Measurements from ENCODE around the gene AFTPH. TPM values are rescaled to one million over a fixed set of nuclear protein-coding genes. Genes with fewer than 3 reads are reported as not detected.
"Not testable (repeated sequence)": the region's sequence is repeated elsewhere in the genome, so short reads cannot be mapped to it uniquely, and the experiment has no call there.

The AFTPH gene
- total RNA-seq, 1 experiment from 2014 or later, result 24.3 TPM

DNA sequence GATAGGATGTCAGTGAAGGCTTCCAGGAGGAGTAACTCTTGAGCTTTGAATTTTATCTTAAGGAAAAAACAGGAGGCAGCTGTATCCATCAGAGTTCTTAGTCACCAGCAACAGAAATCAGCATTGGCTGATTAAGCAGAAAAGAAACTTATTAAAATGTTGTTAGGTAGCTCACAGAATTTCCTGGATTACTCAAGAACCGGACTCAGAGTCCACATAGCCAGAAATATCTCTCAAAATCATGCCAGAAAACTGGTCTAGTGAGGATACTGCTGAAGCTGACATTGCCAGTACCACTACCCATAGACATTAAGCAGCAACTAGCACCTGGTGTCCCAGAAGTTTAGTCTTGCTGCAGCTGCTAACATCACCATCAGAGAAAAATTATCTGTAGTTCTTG is 10.1 kb upstream of the AFTPH start:
- no peaks in the 10 kb centered on the region; the same call in 1 of the 2 replicates for H3K9me3 ChIP-seq (replicated peaks)
- DNase-seq, result no peak
- H3K27me3 ChIP-seq, result peaks cover 10% of the 10 kb centered on the region; the same call in 1 of the 2 replicates
- H3K4me1 ChIP-seq, result no peaks in the 10 kb centered on the region
- H3K4me3 ChIP-seq, result no peak overlapping the region
- H3K27ac ChIP-seq, result no peak overlapping the region
- no peaks in the 10 kb centered on the region for H3K36me3 ChIP-seq

DNA sequence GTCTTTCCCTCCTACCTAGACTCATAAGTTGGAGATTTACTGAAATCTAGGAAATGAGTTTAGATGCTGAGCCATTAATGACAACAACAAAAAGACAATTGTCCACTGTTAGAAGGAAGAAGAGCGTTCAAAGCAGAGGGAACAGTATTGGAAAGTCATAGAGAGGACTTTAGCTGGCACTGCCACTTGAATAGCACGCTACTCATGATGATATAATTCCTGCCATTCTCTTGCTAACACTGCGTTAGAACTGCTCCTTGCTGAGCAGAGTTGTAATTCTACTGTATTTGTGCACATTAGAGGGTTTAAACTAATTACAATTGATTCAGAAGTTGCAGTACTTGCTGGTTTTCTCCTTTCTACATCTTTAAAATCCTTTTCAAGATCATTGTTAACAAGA is 9.0 kb upstream of the AFTPH start:
- Histone ChIP-seq H3K4me1 (no peaks in the 10 kb centered on the region), H3K36me3 (no peaks in the 10 kb centered on the region), H3K27me3 (peaks cover 10% of the 10 kb centered on the region; the same call in 1 of the 2 replicates), H3K4me3 (no peak overlapping the region), H3K27ac (no peak overlapping the region), H3K9me3 (replicated peaks) (no peaks in the 10 kb centered on the region; the same call in 1 of the 2 replicates)
- no peak for DNase-seq

DNA sequence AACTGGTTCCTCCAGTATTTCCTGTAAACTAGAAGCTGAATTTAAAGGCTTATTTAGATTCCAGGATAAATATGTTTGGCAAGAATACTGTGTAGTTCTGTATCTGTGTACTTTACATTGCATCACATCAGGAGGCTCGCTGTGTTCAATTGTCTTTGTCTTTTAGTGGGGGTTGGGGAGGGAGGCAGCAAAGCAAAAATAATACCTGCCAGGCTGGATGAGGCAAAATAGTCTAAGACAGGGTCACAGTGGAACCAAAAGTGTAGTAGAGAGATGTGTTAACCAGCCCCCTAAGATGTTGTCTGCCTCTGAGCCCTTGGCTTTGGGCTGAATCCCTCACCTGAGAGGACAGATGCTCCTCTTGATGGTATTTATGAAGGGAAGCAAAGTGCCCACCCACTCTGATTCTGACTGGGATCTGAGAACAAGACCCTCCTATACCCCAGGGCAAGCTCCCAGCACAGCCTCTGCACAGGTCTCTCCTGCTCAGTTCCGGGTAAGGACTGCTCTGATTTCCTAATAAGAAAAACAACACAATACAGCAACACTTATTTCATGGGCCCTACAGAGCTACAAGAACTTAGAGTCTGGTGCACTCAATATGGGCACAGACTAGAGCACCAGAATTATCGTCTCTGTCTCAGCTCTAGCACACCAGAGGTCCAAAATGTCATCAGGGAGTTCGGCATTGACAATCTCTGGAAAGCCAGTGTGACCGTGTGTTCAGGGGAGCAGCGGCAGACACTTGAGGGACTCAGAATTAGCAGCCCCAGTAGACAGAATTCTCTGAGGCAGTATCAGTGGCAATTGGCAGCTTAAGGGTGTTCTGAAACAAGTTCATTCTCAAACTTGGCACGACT is 7.2 kb upstream of the AFTPH start:
- no peak for DNase-seq
- peaks cover 10% of the 10 kb centered on the region; the same call in 1 of the 2 replicates for H3K27me3 ChIP-seq
- H3K9me3 ChIP-seq (replicated peaks), result no peaks in the 10 kb centered on the region; the same call in 1 of the 2 replicates
- H3K36me3 ChIP-seq, result no peaks in the 10 kb centered on the region
- H3K4me3 ChIP-seq, result no peak overlapping the region
- no peak overlapping the region for H3K27ac ChIP-seq
- H3K4me1 ChIP-seq, result no peaks in the 10 kb centered on the region

DNA sequence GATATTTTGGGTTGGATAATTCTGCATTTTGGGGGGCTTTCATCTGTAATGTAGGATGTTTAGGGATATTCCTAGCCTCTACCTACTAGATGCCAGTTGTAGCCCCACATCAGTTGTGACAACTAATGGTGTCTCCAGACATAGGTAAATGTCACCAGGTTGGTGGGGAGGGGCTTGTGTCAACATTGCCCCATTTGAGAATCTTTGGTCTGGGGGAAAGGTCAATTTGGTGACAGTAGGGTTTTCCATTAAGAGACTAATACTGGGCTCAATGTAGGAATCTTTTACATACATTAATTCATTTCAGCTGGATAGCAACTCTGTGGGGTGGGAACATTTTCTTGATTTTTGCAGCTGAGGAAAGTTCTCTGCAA is 6.6 kb upstream of the AFTPH start:
- H3K36me3 ChIP-seq, result no peaks in the 10 kb centered on the region
- no peaks in the 10 kb centered on the region for H3K4me1 ChIP-seq
- no peaks in the 10 kb centered on the region; the same call in 1 of the 2 replicates for H3K9me3 ChIP-seq (replicated peaks)
- no peak for DNase-seq
- H3K27me3 ChIP-seq, result peaks cover 10% of the 10 kb centered on the region; the same call in 1 of the 2 replicates
- H3K4me3 ChIP-seq, result no peak overlapping the region
- H3K27ac ChIP-seq, result no peak overlapping the region

DNA sequence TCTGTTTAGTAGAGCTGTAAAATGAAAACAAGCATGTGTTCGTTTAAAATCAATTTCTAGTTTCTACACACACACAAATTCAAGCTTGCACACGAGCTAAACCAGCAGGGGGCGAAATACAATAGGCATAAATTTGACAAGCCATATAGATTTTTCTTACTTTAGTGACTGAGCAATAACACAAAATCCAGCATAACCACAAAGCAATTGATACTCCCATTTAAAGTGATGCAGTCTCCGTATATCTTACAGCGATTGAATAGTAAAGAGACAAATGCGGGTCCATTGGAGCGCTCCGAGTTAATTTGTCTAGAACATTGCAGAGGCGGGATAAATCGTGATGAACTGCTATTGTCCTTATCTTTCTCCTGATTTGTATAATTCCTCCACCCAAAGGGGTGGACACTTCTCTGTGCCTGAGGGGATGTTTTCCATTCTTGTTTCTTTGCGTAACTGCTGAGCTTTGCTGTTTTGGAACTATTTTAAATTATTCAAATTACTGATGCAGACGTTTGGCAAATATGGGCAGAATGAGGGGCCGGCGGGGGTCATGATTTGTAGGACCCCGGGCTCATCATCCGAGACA is 1.2 kb upstream of the AFTPH start:
- peaks cover 5% of the 10 kb centered on the region; the same call in 1 of the 2 replicates for H3K4me1 ChIP-seq
- peak overlapping the region; percentile 86 for H3K4me3 ChIP-seq
- H3K9me3 ChIP-seq (replicated peaks), result no peaks in the 10 kb centered on the region
- H3K36me3 ChIP-seq, result no peaks in the 10 kb centered on the region
- H3K27me3 ChIP-seq, result no peaks in the 10 kb centered on the region
- no peak overlapping the region for H3K27ac ChIP-seq
- peak; percentile 64 to 89 for DNase-seq

DNA sequence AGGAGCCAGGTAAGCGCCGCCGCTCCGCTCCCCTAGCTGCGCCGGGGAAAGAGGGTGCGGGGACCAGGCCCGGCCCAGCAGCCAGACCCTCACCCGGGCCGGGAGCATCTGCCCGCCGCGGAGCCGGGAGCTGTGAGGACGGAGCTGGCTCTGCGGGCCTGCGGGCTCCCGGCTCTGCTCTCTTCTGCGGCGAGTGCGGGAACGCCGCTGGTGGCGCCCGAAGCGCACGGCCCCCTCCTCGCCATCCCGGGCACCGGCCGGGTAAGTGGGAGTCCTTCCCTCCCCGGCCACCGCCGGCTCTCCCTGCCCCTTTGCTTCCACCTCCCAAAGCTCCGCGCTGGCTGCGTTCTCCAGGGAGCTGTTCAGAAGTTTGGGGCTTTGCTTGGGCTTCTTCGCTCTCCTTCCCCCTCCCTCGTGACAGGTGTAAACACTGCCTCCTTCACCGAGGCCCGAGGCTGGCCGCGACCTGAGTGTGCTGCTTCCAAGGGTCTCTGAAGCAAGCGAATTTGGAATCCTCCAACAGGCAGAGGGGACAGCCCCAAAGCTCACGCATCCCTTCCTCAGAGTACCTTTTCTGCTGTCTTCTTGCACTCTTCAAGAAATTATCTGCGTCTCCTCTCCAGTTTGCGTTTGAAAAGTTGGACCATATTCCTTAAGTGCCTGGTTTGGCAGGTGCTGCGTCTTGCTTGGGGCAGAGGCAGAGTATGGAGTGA is 632 bp downstream of the AFTPH start:
- no peaks in the 10 kb centered on the region for H3K9me3 ChIP-seq (replicated peaks)
- DNase-seq, result peak; percentile 41 to 54
- H3K36me3 ChIP-seq, result no peaks in the 10 kb centered on the region
- H3K27me3 ChIP-seq, result no peaks in the 10 kb centered on the region
- peak overlapping the region; percentile 18; the same call in 1 of the 2 replicates for H3K27ac ChIP-seq
- peaks cover 5% of the 10 kb centered on the region; the same call in 1 of the 2 replicates for H3K4me1 ChIP-seq
- peak overlapping the region; percentile 86 for H3K4me3 ChIP-seq

DNA sequence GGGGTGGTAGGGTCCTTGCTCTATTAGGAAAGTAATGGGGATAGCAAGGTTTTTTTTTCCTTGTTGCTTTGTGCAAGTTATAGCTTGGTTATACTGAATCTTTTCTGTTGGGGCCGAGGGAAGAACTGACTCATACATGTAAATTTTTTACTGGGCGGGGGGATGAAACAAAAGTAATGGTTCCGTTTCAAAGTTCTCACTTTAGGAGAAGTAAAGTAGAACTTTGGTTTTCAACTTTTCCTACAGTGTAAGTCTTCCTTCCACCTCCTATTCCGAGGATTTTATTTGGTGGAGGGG is 1.1 kb downstream of the AFTPH start:
- H3K27ac ChIP-seq, result no peak overlapping the region
- H3K4me1 ChIP-seq, result peaks cover 5% of the 10 kb centered on the region; the same call in 1 of the 2 replicates
- no peaks in the 10 kb centered on the region for H3K9me3 ChIP-seq (replicated peaks)
- no peaks in the 10 kb centered on the region for H3K36me3 ChIP-seq
- no peaks in the 10 kb centered on the region for H3K27me3 ChIP-seq
- H3K4me3 ChIP-seq, result peak overlapping the region; percentile 86
- DNase-seq, result no peak

DNA sequence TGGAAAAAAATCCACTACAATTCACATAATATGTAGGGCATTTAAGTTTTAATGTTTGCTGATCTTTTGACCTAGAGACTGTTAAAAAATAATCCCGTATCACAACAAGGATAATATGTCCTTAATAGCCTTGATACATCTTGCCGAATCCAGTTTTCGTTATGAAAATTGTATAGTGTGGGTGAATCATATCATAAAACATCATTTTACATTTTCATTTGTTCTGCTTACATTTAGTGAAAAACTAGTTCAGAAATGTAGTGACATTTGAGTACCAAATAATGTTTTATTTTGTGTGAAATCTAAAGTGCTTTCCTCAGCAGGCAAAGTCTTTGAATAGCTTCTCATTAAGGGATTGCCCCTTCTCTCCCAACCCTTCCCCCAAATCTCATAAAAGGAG is 1.9 kb downstream of the AFTPH start:
- H3K9me3 ChIP-seq (replicated peaks), result no peaks in the 10 kb centered on the region
- no peak for DNase-seq
- no peaks in the 10 kb centered on the region for H3K36me3 ChIP-seq
- H3K4me1 ChIP-seq, result peaks cover 5% of the 10 kb centered on the region; the same call in 1 of the 2 replicates
- no peaks in the 10 kb centered on the region for H3K27me3 ChIP-seq
- no peak overlapping the region for H3K4me3 ChIP-seq
- no peak overlapping the region for H3K27ac ChIP-seq

DNA sequence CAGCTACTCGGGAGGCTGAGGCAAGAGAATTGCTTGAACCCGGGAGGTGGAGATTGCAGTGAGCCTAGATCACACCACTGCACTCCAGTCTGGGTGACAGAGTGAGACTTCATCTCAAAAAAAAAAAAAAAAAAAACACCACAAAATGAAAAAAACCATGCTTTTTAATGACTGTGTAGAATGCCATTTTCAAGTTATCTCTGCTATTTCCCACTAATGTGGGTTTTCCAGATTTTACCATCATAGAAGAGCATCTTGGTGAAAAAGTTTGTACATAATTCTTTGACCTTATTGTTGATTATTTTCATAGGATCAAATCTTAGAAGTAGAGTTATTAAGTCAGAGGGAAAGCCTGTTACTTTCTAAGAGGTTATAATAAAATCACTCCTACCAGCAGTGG is 6.8 kb downstream of the AFTPH start:
- not testable (repeated sequence) for H3K36me3 ChIP-seq; H3K27ac ChIP-seq; DNase-seq; H3K27me3 ChIP-seq; H3K4me1 ChIP-seq; H3K9me3 ChIP-seq (replicated peaks); H3K4me3 ChIP-seq

DNA sequence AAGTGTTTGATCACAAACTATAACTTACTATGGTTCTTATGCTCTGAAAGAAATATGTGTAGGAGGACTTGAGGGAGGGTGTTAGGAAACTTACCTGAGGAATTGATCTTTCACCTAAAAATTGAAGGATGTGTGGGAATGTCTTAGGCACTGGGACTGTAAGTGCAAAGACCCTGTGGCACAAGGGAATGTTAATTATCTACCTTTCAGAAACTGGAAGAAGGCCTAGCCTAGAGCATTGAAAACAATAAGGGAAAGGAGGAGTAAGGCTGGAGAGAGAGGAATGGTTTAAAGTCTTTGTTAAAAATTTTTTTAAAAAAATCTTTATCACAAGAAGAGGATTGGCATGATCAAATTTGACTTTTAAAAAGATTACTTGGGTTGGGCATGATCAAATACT is 7.9 kb downstream of the AFTPH start:
- no peak overlapping the region for H3K4me3 ChIP-seq
- DNase-seq, result no peak
- no peaks in the 10 kb centered on the region for H3K36me3 ChIP-seq
- H3K4me1 ChIP-seq, result no peaks in the 10 kb centered on the region
- no peaks in the 10 kb centered on the region for H3K27me3 ChIP-seq
- H3K27ac ChIP-seq, result no peak overlapping the region
- no peaks in the 10 kb centered on the region for H3K9me3 ChIP-seq (replicated peaks)

DNA sequence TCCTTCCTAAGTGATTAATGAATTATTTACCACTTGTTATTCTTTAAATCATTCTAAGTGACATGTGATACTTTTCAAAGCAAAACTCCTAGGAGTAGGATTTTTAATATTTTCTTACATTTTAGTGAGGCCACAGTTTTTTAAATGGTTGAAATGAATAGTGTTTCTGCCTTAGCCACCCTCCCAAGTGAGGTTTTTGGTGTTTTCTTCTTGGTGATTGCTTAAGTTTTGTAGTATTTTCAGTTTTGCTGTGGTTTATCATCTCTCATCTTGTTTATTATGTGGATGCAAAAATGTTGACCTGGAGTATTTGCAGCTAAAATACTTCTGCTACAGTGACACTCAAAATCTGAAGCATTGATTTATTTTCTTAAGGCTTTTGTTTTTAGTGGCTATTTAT is 9.8 kb downstream of the AFTPH start:
- Histone ChIP-seq H3K27me3 (no peaks in the 10 kb centered on the region), H3K4me3 (no peak overlapping the region), H3K9me3 (replicated peaks) (no peaks in the 10 kb centered on the region), H3K4me1 (peaks cover 6% of the 10 kb centered on the region; the same call in 1 of the 2 replicates), H3K27ac (no peak overlapping the region), H3K36me3 (no peaks in the 10 kb centered on the region)
- DNase-seq, result no peak

DNA sequence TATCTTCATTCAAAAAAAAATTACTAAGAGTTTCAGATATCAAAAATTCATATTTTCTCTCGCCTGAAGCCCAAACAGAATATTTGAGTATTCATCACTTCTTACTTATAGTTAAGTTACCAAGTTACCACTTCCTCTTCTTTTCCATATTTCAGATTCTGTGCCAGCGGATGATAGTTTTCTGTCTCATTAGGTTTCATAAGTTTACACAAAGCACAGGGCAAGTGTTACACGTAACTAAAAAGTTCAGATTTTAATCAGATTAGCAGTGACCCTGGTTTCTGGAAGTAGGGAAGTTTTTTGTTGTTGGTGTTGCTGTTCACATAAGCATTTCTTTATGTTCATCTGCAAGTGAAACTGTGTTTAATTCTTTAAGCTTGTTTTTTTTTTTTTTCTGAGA is 10.2 kb downstream of the AFTPH start:
- H3K27me3 ChIP-seq, result no peaks in the 10 kb centered on the region
- no peaks in the 10 kb centered on the region for H3K9me3 ChIP-seq (replicated peaks)
- no peak overlapping the region for H3K27ac ChIP-seq
- H3K4me1 ChIP-seq, result peaks cover 6% of the 10 kb centered on the region; the same call in 1 of the 2 replicates
- DNase-seq, result no peak
- no peaks in the 10 kb centered on the region for H3K36me3 ChIP-seq
- H3K4me3 ChIP-seq, result no peak overlapping the region

DNA sequence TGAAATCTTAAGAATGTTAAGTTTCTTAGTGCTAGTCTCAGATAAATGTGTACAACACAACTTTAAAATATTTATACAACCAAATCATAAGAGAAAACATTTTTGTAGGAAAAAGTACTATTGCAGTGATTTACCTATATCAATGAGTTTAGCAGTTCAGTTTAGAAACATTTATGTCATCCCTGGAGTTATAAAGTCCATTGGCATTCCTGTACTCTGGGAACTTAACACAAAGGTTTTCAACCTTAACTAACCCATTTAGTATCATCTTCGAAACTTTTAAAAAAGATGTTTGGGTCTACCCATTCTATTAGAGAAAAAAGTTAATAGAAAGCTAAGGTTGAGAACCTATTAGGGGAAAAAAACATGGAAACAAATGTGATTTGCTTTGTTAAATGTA is 10.9 kb downstream of the AFTPH start:
- H3K9me3 ChIP-seq (replicated peaks), result no peaks in the 10 kb centered on the region
- H3K36me3 ChIP-seq, result no peaks in the 10 kb centered on the region
- H3K27me3 ChIP-seq, result no peaks in the 10 kb centered on the region
- H3K27ac ChIP-seq, result no peak overlapping the region
- H3K4me1 ChIP-seq, result peaks cover 6% of the 10 kb centered on the region; the same call in 1 of the 2 replicates
- H3K4me3 ChIP-seq, result no peak overlapping the region
- no peak for DNase-seq

DNA sequence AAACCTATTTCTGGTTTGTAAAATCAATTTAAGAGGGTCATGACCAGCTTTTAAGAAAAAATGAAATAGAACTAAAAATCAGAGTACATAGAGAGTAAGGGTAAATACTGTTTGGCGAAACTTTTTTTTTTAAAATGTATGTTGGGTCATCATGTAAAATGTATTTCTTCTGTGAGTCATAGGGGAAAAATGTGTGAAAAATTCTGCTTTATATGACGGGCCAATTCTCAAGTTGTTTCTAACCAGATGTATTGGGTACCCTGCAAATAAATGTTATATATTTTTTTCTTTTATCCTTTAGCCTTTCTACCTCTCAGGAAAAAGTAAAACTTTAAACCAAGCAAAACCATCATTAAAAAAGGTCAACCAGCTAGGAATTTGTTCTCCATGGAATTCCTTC is 13.9 kb downstream of the AFTPH start:
- Histone ChIP-seq H3K36me3 (no peaks in the 10 kb centered on the region), H3K27me3 (no peaks in the 10 kb centered on the region), H3K27ac (no peak overlapping the region; the same call in 1 of the 2 replicates), H3K9me3 (replicated peaks) (no peaks in the 10 kb centered on the region), H3K4me1 (peaks cover 6% of the 10 kb centered on the region; the same call in 1 of the 2 replicates), H3K4me3 (no peak overlapping the region)
- DNase-seq, result no peak
